ENCODE data around the gene FAM3B.

The FAM3B gene

DNA sequence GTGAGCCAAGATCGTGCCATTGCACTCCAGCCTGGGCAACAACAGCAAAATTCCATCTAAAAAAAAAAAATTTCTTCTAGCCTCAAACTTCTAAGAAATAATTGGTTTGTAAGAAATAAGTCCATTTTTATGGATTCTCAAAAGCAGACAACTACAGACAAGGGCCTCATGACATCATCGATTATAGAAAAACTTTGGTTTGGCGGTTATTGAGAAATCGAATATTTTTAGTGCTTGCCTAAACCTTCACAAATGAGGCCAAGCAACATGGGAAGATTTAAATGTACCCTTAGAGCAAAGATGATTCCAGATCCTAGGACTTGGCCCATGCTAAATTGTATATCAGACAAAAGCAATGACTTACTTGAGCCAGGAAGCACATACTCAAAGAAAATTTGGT is 81.7 kb downstream of the FAM3B start:
- no peak for DNase-seq

DNA sequence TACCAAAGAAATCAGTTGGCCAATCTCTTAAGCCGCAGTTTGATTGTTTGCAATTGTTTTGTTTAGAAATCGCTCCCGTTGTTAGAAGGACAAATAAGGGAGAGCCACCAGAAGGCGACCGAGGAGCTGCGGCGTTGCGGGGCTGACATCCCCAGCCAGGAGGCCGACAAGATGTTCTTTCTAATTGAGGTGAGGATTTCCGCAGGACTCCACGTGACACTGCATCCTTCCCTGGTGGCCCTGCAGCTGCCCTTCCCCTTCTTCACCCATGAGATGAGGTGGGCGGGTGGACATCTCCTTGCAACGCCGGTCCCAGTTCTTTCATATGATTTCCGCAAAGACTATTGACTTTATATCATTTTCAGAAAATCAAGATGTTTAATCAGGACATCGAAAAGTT is 82.2 kb downstream of the FAM3B start:
- DNase-seq: no peak

- no peak for DNase-seq
These were observed 82.7 kb downstream of the FAM3B start for GRCh38 chr21:41399246-41399800.

- no peak for DNase-seq
These were observed 85.6 kb downstream of the FAM3B start for GRCh38 chr21:41402231-41402630.

GRCh38 chr21:41402796-41403195 is 86.2 kb downstream of the FAM3B start:
- DNase-seq: no peak

DNA sequence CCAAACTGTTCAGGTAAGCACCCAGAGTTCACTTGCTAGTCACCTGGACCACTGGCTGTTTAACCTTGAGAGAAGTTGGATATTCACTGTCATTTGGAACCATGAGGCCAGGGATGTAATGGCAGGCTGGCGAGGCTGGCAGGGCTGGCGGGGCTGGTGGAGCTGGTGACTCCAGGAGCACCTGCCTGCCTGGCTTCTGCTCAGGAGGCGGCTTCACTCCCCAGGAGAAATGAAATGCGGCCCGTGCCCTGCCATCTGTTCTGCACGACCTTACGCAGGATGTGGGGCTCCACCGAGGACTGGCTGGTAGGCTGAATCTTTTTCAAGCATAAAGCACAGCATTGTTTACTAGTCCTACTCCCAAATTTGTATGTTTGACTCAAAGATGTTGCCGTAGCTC is 86.7 kb downstream of the FAM3B start:
- DNase-seq: no peak

DNA sequence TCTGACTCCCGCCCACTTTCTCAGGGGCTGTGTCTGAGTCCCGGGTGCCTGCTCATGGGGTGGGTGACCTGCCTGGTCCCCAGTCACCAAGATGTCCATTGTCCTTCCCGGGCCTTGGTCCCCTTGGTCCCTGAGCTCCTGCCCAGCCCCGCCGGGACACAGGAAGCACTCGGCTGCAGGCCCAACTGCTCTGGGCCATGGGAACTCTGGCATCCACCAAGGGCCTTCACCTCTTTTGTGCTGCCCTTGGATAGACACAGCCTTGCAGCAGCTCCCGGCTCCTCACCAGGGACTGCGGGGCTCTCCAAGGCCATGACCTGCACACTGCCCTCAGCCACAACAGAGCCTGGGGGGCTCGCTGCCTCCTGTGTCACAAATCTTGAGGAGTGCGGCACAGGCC is 87.4 kb downstream of the FAM3B start:
- DNase-seq: no peak

GRCh38 chr21:41405321-41405720 is 88.7 kb downstream of the FAM3B start:
- DNase-seq: no peak

GRCh38 chr21:41406340-41406739 is 89.7 kb downstream of the FAM3B start:
- no peak for DNase-seq
